Suppressor macrophage treated with lipopolysaccharide for 1 hour (primary cell): Measurements from ENCODE around the gene MBOAT7.
A peak's percentile ranks its signal among the peaks of the same experiment; 100 is the strongest.
"Not testable (repeated sequence)": the region's sequence is repeated elsewhere in the genome, so short reads cannot be mapped to it uniquely, and the experiment has no call there.

ENCODE experiments used
- DNase-seq, 3 donors: peaks; one replicate each; pipeline ENCODE4 v3.0.0-alpha.2; 2020 to 2022

The MBOAT7 gene, protein sequence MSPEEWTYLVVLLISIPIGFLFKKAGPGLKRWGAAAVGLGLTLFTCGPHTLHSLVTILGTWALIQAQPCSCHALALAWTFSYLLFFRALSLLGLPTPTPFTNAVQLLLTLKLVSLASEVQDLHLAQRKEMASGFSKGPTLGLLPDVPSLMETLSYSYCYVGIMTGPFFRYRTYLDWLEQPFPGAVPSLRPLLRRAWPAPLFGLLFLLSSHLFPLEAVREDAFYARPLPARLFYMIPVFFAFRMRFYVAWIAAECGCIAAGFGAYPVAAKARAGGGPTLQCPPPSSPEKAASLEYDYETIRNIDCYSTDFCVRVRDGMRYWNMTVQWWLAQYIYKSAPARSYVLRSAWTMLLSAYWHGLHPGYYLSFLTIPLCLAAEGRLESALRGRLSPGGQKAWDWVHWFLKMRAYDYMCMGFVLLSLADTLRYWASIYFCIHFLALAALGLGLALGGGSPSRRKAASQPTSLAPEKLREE

DNA sequence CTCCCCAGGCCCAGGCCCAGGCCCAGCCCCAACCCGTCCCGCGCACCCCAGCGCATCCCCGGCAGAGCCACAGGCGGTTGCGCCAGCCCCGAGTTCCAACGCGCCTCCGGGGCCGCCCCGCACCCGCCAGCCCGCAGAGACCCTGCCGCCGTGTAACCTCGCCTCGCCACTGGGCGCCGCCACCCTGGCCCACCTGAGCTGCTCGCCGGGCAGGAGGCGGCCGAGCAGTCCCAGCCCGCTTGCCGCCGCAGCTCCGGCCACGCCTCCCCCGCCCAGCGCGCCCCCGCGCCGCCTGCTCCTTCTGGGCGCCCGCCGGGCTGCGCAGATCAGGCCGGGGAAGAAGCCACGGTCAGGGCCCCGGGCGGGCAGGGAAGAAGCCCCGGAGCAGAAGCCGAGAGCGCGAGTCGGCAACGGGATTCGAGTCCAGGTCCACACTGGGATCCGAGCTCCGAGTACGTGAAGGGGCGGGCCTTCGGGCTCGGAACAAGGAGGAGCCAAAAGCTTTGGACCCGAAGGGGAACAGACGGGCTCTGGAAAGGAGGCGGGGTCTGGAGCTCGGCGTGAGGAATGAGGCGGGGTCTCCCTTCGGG is at the start of gene MBOAT7:
Gene MBOAT7, minus strand, starts transcription at position 436 of the 590 bp plus-strand sequence. CDS start 1,072 bp downstream, outside the sequence.
- no peak for DNase-seq

DNA sequence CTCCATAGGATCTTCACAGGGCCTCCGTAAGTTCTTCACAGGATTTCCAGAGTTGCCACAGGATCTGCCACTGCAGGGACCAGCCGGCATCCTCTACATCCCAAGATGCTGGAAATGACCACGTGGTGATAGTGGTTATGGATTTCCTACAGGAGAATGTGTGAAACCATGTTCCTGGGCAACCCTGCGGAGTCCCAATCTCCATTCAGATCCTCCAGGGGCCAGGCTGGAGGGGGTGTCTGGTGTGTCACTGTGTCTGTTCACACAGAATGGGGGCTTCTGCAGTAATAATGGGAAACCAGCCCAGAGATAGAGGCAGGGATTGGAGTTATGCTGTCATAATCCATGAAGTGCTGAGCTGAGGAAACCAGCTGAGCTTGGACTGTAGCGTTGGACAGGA is 44.6 kb upstream of the MBOAT7 start:
- DNase-seq, result no peak

DNA sequence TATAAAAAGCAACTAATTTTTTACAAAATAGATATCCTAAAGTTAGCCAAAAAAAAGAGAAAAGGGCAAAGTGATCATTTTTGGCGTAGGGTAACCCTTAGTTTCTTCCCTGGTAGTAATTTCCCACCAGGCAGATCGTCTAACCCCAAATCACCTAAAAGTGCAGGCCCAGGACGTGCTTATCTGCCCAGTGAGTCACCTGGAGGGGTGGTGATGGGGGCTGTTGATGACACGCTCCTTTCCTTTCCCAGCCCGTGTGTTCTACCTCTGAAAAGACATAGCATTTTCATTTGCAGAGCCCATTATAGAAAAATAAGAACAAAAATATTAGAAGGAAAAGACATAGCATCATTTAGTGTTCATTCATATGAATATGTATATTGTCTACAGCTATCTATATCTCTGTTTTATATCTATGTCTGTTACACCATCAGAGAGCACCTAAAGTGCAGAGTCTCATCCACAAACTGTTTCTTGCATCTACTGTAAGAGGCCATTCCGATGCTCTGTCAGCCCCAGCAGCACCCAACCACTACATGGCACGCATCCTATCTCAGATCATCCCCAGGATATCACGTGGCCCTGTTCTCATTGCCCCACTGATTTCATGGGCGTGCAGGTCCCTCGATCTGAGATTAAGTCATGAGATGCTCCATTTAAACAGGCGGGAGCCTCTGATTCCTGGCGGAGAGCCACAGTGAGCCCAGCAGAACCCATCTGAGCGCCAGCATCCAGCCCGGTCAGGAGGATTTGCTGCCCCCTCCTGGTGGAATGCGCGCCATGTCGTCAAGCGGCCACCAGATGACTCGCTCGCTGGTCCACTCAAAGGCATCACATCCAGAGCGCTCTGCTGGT is 41.9 kb upstream of the MBOAT7 start:
- DNase-seq, result peak; percentile 73 to 95 (median 89)

DNA sequence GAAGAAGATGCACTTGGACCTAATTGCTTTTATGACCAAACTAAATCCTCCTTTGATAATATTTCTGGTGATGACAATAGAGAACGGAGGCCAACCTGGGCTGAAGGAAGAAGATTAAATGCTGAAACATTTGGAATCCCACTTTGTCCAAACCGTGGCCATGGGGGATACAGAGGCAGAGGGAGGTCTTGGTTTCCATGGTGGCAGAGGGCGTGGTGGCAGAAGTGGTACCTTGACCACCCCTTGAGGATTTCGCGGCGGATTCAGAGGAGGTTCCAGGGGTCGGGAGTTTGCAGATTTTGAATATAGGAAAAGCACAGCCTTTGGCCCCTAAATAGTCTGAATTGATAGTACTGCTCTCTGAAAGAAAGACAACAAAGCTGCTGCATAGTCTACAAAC is 40.7 kb upstream of the MBOAT7 start:
- no peak for DNase-seq

DNA sequence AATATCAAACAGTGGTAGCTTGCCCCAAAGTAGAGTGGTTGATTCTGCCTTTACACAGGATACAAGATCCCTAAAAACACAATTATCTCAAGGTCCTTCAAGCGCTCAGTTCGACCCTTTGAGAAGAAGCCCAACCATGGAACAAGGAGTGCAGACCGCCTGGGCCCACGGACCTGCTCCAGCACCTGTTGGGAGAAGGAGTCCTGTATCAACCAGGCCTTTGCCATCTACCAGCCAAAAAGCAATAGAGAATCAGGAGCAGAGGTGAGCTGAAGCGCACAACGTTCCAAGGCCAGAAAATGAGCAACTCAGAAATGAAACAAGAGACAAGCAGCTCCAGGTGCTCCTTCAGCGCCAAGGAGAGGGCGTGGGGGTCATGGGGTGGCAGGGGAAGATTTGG is 39.8 kb upstream of the MBOAT7 start:
- DNase-seq, result no peak

DNA sequence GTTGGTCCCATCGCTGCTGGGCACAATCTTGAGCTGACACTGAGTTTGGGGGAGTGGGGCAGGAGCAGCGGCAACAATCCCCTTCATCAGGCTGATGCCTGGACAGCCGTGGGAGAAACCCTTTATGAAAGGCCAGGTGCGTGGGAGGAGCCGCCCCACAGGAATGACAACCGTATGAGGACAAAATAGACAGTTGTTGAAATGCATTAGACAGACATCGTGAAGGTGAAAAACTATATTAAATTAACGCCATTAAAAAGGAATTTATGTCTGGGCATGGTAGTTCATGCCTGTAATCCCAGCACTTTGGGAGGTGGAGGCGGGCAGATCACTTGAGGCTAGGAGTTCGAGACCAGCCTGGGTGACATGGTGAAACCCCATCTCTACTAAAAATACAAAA is 35.2 kb upstream of the MBOAT7 start:
- not testable (repeated sequence) for DNase-seq

DNA sequence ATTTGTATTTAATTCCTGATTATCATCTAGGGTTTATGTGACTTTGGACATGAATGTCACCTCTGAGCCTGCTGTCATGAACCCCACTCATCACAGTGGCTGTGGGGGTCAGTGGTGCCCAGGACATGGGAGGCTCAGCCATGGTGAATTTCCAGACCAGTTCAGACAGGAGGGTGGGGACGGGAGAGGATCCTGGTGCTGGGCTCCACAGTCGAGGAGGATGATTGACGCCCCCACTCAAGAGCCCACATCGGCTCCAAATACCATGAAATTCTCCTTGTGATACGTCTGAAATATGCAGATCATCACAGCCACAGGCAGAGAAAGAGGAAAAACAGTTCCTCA is 34.5 kb upstream of the MBOAT7 start:
- not testable (repeated sequence) for DNase-seq

DNA sequence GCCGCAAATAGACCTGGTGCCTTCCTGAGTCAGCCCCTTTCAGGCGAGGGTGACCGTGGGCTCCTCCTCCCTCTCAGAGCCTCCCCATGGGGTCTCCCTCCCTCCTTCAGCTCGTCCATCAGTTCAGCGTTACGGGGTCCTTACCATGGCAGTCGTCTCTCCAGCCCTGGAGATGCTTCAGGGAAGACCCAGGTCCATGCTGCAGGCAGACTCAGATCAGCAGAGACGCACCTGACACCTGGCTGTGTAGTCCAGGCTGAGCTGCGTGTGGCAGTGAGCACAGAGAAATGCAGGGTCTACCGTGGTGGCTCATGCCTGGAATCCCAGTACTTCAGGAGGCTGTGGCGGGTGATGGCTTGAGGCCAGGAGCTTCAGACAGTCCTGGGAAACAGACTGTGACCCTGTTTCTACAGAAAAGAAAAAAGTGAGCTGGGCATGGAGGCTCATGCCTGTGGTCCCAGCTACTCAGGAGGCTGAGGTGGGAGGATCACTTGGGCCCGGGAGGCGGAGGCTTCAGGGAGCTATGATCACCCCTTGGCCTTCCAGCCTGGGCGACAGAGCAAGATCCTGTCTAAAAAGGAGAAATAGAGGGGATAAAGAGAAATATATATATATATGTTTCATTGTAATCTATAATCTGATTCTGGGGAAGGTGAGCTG is 34.0 kb upstream of the MBOAT7 start:
- DNase-seq, result not testable (repeated sequence)

DNA sequence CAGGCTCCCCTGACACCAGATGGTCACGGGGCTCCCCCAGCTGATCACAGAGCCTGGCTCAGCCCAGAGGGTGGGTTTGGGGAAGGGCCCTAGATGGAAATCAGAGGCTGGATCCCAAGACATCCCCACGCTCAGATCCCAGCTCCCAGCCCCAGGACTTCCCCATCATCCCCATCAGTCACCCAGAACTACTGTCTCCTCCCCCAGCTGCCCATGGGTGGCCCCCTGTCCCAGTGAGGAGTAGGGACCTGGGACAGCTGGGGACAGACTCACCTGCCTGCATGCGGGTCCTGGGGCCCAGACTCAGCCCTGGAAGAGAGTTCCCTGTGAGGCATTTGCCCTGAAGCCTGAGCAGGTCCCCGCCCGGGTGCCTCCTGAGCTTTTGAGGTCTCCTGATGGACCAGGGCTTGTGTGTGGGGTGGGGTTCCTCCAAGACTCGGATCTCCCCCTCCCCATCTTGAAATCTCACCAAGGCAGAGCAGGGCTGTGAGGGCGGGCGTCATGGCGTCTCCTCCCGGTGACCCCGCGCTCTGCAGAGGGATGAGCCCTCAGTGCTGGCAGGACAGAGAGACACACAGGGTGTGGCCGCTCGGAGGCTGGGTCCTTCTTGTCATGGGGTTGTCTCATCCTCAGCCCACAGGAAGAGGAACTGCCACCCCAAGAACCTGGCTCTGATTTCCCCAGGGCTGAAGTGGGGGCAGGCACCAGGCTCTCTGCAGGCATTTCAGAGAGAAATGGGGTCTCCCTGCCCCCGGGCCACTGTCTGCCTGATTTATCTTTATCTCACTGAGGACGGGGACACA is 33.3 kb upstream of the MBOAT7 start, which contains the start of gene LILRB3:
Gene LILRB3, minus strand, starts transcription at position 534 of the 803 bp plus-strand sequence. Its CDS starts 31 bp downstream, at position 503.
- DNase-seq, result peak in 2 of 3 donors; percentile 62 to 76

DNA sequence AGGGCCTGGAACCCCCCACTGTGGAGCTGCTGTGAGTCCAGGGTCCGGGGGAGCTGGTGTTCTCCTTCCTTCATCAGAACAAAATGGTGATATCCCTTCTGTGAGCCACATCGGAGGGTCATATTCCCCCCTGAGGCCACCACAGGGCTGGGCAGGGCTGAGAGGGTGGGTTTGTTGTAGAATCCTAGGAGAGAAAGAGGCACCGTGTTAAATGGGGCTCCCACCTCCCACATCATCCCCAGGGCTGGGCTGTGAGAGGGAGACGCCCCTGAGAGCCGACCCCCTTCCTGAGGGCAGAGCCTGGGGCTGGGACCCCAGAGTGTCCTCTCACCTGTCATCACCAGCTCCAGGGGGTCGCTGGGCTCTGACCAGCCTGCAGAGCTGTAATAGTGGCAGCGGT is 32.6 kb upstream of the MBOAT7 start:
- not testable (repeated sequence) for DNase-seq

DNA sequence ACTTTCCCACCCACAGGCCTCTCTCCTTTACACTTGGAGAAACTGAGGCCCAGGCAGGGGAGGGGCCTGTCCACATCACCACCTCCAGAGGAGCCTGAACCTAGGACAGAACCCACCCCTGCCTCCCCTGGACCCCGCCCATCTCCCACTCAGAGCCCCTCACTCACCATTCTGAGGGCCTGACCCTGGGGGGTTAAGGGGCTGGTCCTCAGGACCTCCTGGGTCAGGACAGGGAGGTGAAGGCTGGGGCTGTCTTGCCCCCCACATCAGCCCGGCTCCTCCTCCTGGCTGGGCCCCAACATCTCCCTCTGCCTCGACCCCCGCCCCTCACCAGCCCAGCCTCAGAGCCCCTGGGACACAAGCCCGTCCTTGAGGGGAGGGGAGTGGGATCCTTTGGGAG is 30.3 kb upstream of the MBOAT7 start:
- not testable (repeated sequence) for DNase-seq

DNA sequence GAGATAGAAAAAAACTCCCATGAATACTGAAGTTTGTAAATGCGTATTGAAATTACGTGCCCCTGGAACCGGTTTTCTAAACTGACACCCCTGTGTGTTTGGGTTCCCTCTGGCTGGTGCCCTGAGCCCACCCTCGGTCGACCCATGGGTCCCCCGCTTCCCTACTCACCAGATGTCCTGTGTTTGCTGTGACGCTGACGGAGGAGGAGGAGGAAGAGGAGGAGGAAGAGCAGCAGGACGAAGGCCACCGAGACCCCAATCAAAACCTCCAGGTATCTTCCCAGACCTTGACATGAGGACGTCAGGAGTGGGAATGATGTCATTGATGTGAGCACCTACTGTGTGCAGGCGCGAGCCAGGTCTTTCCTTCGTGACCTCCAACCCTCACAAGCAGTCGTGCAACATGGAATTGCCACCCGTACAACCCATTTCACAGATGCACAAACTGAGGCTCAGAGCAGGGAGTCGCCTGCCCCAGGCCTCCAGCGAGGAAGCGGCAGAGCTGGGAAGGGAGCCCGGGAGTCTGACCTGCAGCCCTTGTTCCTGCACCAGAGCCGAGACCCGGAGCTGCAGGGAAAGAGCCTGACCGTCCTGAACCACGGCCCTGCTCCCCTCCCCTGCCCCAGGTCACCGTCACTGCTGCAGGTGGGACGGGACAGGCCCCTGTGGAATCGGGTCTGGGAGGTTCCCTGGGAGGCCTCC is 29.7 kb upstream of the MBOAT7 start:
- no peak for DNase-seq

DNA sequence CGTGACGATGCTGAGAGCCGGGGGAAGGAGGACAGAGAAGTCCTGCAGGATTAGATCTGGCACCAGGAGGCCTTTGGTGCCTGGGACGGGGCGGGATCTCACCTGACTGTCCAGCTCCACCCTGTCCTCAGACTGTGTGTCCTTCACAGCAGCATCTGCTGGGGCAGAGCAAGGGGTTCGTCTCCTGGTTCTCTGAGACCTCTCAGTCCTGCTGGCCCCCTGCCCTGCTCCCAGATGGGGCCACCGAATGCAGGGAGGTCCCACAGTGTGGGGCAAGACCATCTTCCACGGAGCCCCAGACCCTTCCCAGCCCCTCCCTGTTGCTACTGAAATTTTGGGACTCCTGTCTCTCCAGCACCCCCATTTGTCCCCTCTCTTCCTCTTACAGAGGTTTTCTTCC is 28.9 kb upstream of the MBOAT7 start:
- peak in 1 of 3 donors; percentile 15 for DNase-seq

DNA sequence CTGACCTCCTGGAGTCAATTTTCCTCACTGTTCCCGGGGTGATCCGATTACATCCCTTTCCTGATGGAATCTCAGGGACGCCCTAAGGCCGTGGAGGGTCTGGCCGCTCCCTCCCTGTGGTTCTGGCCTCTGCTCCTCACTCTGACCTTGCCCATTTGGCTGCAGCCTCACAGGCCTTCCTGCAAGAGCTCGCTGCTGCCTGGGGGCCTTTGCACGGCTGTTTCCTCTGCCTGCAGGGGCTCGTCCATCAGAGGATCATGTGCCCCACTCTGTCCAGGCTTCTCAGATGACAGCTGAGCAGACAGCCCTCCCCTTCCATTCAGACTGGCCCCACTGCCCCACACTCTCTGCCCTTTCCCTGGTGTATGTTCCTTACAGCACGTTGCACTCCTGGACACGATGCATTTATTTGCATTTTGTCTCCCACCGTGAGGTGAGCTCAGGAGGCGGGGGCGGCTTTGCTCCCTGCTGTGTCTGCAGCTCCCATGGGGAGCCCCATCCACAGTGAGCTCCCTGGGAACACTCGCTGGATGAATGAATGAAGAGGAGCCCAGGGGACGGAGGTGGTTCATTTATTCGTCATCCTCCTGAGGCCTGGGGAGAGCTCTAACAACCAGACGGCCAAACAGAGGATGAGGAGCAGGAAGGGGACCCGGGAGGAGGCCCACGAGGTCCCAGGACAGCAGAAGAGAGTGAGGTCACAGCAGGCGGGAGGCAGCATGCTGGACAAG is 28.3 kb upstream of the MBOAT7 start:
- DNase-seq, result not testable (repeated sequence)

DNA sequence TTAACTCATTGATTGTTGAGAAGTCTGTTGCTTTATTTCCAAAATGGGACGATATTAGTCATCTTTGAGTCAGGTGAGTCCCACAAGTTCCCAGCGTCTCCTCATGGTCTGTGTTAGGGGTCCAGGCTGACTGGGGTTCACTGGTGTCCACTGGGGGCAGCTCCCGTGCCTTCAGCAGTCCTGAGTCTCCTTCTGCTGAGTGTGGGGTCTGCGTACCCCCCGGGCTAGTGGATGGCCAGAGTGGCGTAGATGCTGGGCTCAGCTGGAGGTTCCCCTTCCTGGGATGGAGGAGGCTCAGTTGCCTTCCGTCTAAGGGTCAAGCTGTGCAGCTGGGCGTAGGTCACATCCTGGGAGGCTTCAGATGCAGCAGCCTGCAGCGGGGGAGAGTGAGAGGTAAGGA is 27.5 kb upstream of the MBOAT7 start:
- DNase-seq, result no peak

DNA sequence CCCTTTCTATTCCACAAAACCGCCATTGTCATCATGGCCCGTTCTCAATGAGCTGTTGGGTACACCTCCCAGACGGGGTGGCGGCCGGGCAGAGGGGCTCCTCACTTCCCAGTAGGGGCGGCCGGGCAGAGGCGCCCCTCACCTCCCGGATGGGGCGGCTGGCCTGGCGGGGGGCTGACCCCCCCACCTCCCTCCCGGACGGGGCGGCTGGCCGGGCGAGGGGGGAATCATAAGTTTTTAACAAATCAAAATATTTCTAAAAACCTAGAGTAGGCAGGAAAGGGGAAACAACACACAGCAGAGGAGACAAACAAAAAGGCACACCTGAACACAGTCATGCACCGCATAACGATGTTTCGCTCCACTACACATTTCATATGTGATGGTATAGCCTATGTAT is 25.4 kb upstream of the MBOAT7 start:
- not testable (repeated sequence) for DNase-seq

DNA sequence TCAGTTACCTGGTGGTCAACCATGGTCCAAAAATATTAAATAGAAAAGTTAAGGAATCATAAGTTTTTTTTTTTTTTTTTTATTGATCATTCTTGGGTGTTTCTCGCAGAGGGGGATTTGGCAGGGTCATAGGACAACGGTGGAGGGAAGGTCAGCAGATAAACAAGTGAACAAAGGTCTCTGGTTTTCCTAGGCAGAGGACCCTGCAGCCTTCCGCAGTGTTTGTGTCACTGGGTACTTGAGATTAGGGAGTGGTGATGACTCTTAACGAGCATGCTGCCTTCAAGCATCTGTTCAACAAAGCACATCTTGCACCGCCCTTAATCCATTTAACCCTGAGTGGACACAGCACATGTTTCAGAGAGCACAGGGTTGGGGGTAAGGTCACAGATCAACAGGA is 24.8 kb upstream of the MBOAT7 start:
- DNase-seq, result not testable (repeated sequence)

DNA sequence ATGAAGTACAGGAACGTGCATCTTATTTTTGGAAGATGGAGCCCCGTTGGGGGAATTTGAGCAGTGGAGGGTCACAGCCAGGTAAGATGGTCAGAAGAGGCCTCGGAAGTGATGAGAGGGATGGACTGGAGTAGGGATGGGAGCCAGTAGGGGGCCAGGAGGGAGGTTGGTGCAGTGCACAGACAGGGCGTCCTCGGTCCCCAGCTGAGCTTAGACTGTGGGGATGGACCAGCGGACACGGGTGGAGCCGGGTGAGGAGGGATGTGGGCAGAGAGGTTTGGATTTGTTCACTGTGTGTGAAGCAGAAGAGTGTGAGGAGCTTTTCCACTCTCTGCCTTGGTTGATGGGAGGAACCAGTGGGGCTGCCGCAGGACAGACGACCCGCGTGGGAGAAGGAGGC is 21.9 kb upstream of the MBOAT7 start:
- DNase-seq, result no peak

DNA sequence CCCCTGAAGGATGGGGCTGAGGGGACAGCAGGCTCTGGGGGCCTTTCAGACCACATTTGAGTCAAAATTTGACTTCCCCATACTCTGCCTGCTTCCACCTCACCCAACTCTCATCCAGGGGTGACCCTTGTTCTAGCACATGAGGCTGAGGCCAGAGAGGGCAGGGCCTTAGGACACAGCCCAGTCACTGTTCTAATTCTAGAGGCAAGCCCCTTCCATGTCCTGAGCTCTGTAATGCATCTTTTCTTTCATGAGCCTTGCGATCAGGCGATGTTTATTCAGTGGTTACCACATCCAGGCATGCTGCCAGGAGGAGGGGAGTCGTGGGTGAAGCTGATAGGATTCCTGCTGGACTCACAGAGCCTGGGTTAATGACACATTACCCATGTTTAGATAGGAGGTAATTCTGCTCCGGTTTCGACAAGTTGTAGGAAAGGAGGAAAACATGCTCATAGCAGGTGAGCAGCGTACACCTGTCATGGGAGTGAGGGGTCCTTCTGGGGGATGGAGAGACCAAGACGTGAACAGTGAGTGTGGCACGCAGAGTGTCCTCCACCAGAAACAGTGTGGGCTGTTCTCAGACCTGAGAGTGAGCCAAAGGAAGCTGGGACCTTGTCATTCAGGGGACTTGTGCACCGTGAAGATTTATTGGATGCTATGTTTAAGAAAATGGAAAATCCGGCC is 20.6 kb upstream of the MBOAT7 start:
- DNase-seq, result peak; percentile 87 to 97 (median 92)
